Raji (cell line): ENCODE data around the gene RBM34.

ENCODE experiments used
- POLR2A ChIP-seq: IDR thresholded peaks from 2 replicates; pipeline ENCODE4 v1.6.1; 2011; ENCODE audit warnings: low read depth, low read length, control low read depth; ENCODE audit not compliant: insufficient read depth

The RBM34 gene

DNA sequence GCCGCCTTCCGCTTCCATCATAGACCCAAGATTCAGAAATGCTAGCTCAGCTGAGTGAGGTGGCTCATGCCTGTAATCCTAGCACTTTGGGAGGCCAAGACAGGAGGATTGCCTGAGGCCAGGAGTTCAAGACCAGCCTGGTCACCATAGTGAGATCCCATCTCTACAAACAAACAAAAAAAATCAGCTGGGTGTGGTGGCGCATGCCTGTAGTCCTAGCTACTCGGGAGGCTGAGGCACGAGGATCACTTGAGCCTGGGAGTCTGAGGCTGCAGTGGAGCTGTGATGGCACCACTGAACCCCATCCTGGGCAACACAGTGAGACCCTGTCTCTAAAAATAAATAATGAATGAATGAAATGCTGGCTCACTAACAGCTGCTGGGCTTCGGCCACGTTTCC, 72.1 kb downstream of the RBM34 start:
- TF ChIP-seq POLR2A, result no peak

DNA sequence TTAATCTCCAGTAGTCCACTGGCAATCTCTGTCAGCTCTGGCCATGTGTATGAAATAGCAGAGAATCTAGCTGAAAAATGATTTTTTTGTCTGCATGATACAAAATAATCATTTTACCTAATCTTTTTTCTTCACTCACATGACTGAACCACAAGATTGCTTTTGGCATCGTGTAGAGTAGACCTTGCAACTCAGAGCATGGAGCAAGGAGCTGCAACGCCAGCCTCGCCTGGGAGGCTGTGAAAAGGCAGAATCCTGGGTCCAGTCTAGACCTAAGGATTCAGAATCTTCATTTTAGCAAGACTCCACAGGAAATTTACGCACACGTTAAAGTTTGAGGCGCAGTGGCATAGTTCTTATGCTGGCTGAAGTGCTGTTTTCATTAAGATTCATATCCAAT, 72.6 kb downstream of the RBM34 start:
- TF ChIP-seq POLR2A, result no peak

- TF ChIP-seq POLR2A, result no peak
Observed at GRCh38 chr1:235087906-235088305, 73.1 kb downstream of the RBM34 start.
